ENCODE results near the gene PLAAT5. TPM values are rescaled to one million over a fixed set of nuclear protein-coding genes. Genes with fewer than 3 reads are reported as not detected.

PLAAT5 gene
- total and polyA plus RNA-seq, 2 of the 8 experiments (the other 6 are each of a cell fraction or from before 2014, with no cell fraction given) = 16.0 to 18.7 TPM

GRCh38 chr11:63491636-63492372 is 837 bp upstream of the PLAAT5 start:
- H3K79me1 ChIP-seq (ENCODE audit: low read depth, low read length) = no peaks in the 10 kb centered on the region
- H3K4me1 ChIP-seq (replicated peaks in 1 of 4; ENCODE audit: control insufficient read depth in 3 of 4, insufficient read depth in 4 of 4, low read length in 3 of 4) = peaks cover 6 to 10% (median 9%) of the 10 kb centered on the region in 4 experiments; a peak in 5 of 7 replicates
- peaks cover 0 to 4% (median 0%) of the 10 kb centered on the region in 4 experiments; a peak in 1 of 8 replicates for H3K36me3 ChIP-seq (ENCODE audit: control insufficient read depth in 2 of 4, insufficient read depth in 4 of 4, low read length in 3 of 4)
- H4K5ac ChIP-seq (ENCODE audit: insufficient read length, low read depth, low read length) = no peak overlapping the region
- H4K8ac ChIP-seq (ENCODE audit: extremely low read depth, insufficient read depth, low read length) = no peak overlapping the region
- H3K79me2 ChIP-seq (ENCODE audit: control insufficient read depth in 1 of 2, insufficient read depth in 2 of 2, low read length in 2 of 2) = no peaks in the 10 kb centered on the region
- H3K14ac ChIP-seq (ENCODE audit: insufficient read length) = no peak overlapping the region
- DNase-seq (ENCODE audit: low read depth in 1 of 2, low spot score in 2 of 2) (no peak), FAIRE-seq (peak; percentile 69)
- WGBS, 2 experiments (ENCODE audit: extremely low coverage in 1 of 2, insufficient coverage in 1 of 2, insufficient read length in 1 of 2, insufficient replicate concordance in 2 of 2, low coverage in 1 of 2, low lambda C conversion rate in 2 of 2, missing lambda C conversion rate in 1 of 2) = 37% methylated on average over 11 of the region's 11 CpGs; no CpG with 5 or more reads in 1 of the 2 experiments
- H2BK12ac ChIP-seq (ENCODE audit: low read depth, low read length) = no peak overlapping the region
- ChIA-PET POLR2A (ENCODE audit: partially characterized antibody) (interaction anchor here (1.0 to 2.8 kb wide), 5 partner anchors 13 to 118 kb away, joined by 3 to 10 read pairs (median 3); no protein-coding TSS in a partner anchor), CTCF (ENCODE audit: partially characterized antibody) (interaction anchor here (0.9 to 5.4 kb wide), 4 partner anchors 12 to 63 kb away, joined by 3 to 63 read pairs (median 29); partner anchors contain the start of gene LGALS12)
- H3K4ac ChIP-seq (replicated peaks; ENCODE audit: insufficient read length, low read depth, low read length) = no peak overlapping the region
- no peak overlapping the region; the same call in 1 of the 2 replicates for H2AFZ ChIP-seq (ENCODE audit: low read length)
- H3K18ac ChIP-seq (ENCODE audit: extremely low read depth, low read length) = no peak overlapping the region
- no peak overlapping the region for H2BK20ac ChIP-seq (ENCODE audit: low read length)
- no peak overlapping the region for H3K23ac ChIP-seq (ENCODE audit: insufficient read length)
- no peak overlapping the region for H2BK120ac ChIP-seq (replicated peaks; ENCODE audit: low read depth, low read length)
- peak overlapping the region; percentile 62 to 74 for H3K4me2 ChIP-seq (ENCODE audit: insufficient read depth in 1 of 2, low read depth in 2 of 2, low read length in 2 of 2)
- H3K4me3 ChIP-seq (ENCODE audit: extremely low read depth in 1 of 4, insufficient read depth in 2 of 4, low read depth in 3 of 4, low read length in 4 of 4) = peak overlapping the region; percentile 53 to 69 (median 61)
- peaks cover 7% of the 10 kb centered on the region; the same call in 1 of the 2 replicates for H3K23me2 ChIP-seq (ENCODE audit: low read depth, low read length)
- H4K20me1 ChIP-seq (replicated peaks in 1 of 2; ENCODE audit: control insufficient read depth in 1 of 2, insufficient read depth in 2 of 2, low read length in 2 of 2) = no peaks in the 10 kb centered on the region
- H4K91ac ChIP-seq (replicated peaks; ENCODE audit: insufficient read length, low read length) = no peak overlapping the region
- H2BK5ac ChIP-seq (ENCODE audit: low read depth, low read length) = no peak overlapping the region
- no peak overlapping the region for H3K56ac ChIP-seq (replicated peaks; ENCODE audit: insufficient read length, low read depth, low read length)
- H3K9me3 ChIP-seq (ENCODE audit: insufficient read depth in 2 of 2, low read depth in 1 of 2, low read length in 1 of 2) = peaks cover 3 to 9% of the 10 kb centered on the region in 2 experiments; a peak in 2 of 4 replicates
- H3K27me3 ChIP-seq (replicated peaks in 1 of 4; ENCODE audit: control insufficient read depth in 3 of 4, extremely low read depth in 1 of 4, insufficient read depth in 3 of 4, low read length in 3 of 4) = no peaks in the 10 kb centered on the region; a peak in 1 of 7 replicates
- peak overlapping the region; percentile 9; the same call in 1 of the 2 replicates for H2AK5ac ChIP-seq (ENCODE audit: low read depth, low read length)
- no peak overlapping the region for H2BK15ac ChIP-seq (ENCODE audit: low read length)
- peak overlapping the region in 1 of 4 experiments; percentile 43; a peak in 1 of 7 replicates for H3K9ac ChIP-seq (replicated peaks in 1 of 4; ENCODE audit: extremely low read depth in 1 of 4, low read depth in 3 of 4, low read length in 3 of 4)
- H3K27ac ChIP-seq (ENCODE audit: low read depth, low read length) = no peak overlapping the region
- no peak for TF ChIP-seq CTBP2 (IDR thresholded peaks at IDR 0.05; ENCODE audit: borderline replicate concordance, insufficient read depth, insufficient read length, low read length)
- TF ChIP-seq POLR2A (IDR thresholded peaks at IDR 0.05; ENCODE audit: control extremely low read depth in 1 of 2, low read depth in 2 of 2, low read length in 2 of 2) = no peak
- no peak for TF ChIP-seq CHD1 (IDR thresholded peaks at IDR 0.05; ENCODE audit: low read depth, low read length)
- TF ChIP-seq RBBP5 (IDR thresholded peaks at IDR 0.05; ENCODE audit: borderline replicate concordance, low read depth, low read length) = no peak
- TF ChIP-seq RFX5 (IDR thresholded peaks at IDR 0.05; ENCODE audit: borderline replicate concordance, low read depth, low read length) = no peak
- TF ChIP-seq PHF8 (conservative IDR thresholded peaks at IDR 0.05; ENCODE audit: low read depth, low read length) = no peak
- no peak for TF ChIP-seq RNF2 (IDR thresholded peaks at IDR 0.05; ENCODE audit: borderline replicate concordance, low read depth, low read length, missing control alignments, poor library complexity, severe bottlenecking)
- no peak for TF ChIP-seq TCF12 (IDR thresholded peaks at IDR 0.05; ENCODE audit: low read depth, low read length)
- TF ChIP-seq KDM1A (IDR thresholded peaks at IDR 0.05; ENCODE audit: borderline replicate concordance, low read length) = no peak
- TF ChIP-seq RAD21 (IDR thresholded peaks at IDR 0.05 in 1 of 2, conservative IDR thresholded peaks at IDR 0.05 in 1 of 2; ENCODE audit: low read depth in 2 of 2, low read length in 2 of 2) = no peak
- TF ChIP-seq CBX5 (IDR thresholded peaks at IDR 0.05; ENCODE audit: low read depth, low read length) = no peak
